Measurements from ENCODE around the gene SP2. TPM values are rescaled to one million over a fixed set of nuclear protein-coding genes. Genes with fewer than 3 reads are reported as not detected.

Gene SP2
- polyA plus RNA-seq, 1 donor (not counting 4 experiments of a cell fraction or from before 2014, with no cell fraction given) = 2.1 TPM

GRCh38 chr17:47878203-47879027, 17.6 kb upstream of the SP2 start:
- Histone ChIP-seq H4K20me1 (ENCODE audit: control insufficient read depth, extremely low read depth, insufficient read depth, low read length) (no peaks in the 10 kb centered on the region), H3K27ac (ENCODE audit: control insufficient read depth, insufficient read depth, low read length) (no peak overlapping the region), H2AFZ (ENCODE audit: control insufficient read depth, low read length) (no peak overlapping the region), H3K9me1 (ENCODE audit: control insufficient read depth, extremely low read depth, insufficient read depth, low read length) (no peaks in the 10 kb centered on the region), H3K9me3 (ENCODE audit: control insufficient read depth, low read depth, low read length) (no peaks in the 10 kb centered on the region), H3K4me2 (ENCODE audit: control insufficient read depth, extremely low read depth, insufficient read depth, low read depth, low read length) (no peak overlapping the region), H3K79me2 (ENCODE audit: control insufficient read depth, insufficient read depth, low read length) (no peaks in the 10 kb centered on the region), H3K36me3 (ENCODE audit: control insufficient read depth in 2 of 2, extremely low read depth in 1 of 2, insufficient read depth in 2 of 2, low read length in 2 of 2) (no peaks in the 10 kb centered on the region), H3K4me1 (ENCODE audit: control insufficient read depth, extremely low read depth, insufficient read depth, low read length) (peaks cover 3% of the 10 kb centered on the region), H3K4me3 (ENCODE audit: control insufficient read depth in 2 of 3, extremely low read depth in 1 of 3, insufficient read depth in 2 of 3, low read depth in 1 of 3, low read length in 3 of 3) (no peak overlapping the region), H3K9ac (ENCODE audit: control insufficient read depth, extremely low read depth, insufficient read depth, low read length) (no peak overlapping the region), H3K27me3 (ENCODE audit: control insufficient read depth, extremely low read depth, insufficient read depth, low read length) (peaks cover 12% of the 10 kb centered on the region)
- TF ChIP-seq CTCF (optimal IDR thresholded peaks at IDR 0.05 in 1 of 3, IDR thresholded peaks at IDR 0.05 in 1 of 3, conservative IDR thresholded peaks at IDR 0.05 in 1 of 3; ENCODE audit: extremely low read depth in 1 of 3, insufficient read depth in 2 of 3, low read length in 3 of 3) (no peak), EZH2 (IDR thresholded peaks at IDR 0.05; ENCODE audit: low read length) (no peak)
- FAIRE-seq (no peak), DNase-seq (ENCODE audit: low read depth, low spot score) (no peak)
- dilution Hi-C loops (cut with MboI; ENCODE audit: extremely low pct_ligation_motif_present, low sequenced_read_pairs) = no loop called here

- no peak overlapping the region for H3K4me2 ChIP-seq (ENCODE audit: control insufficient read depth, extremely low read depth, insufficient read depth, low read depth, low read length)
- H4K20me1 ChIP-seq (ENCODE audit: control insufficient read depth, extremely low read depth, insufficient read depth, low read length) = no peaks in the 10 kb centered on the region
- no peak for FAIRE-seq
- H3K36me3 ChIP-seq (ENCODE audit: control insufficient read depth in 2 of 2, extremely low read depth in 1 of 2, insufficient read depth in 2 of 2, low read length in 2 of 2) = no peaks in the 10 kb centered on the region
- dilution Hi-C loops (cut with MboI; ENCODE audit: extremely low pct_ligation_motif_present, low sequenced_read_pairs) = no loop called here
- H3K9me1 ChIP-seq (ENCODE audit: control insufficient read depth, extremely low read depth, insufficient read depth, low read length) = no peaks in the 10 kb centered on the region
- no peak overlapping the region for H3K4me3 ChIP-seq (ENCODE audit: control insufficient read depth in 2 of 3, extremely low read depth in 1 of 3, insufficient read depth in 2 of 3, low read depth in 1 of 3, low read length in 3 of 3)
- no peak for DNase-seq (ENCODE audit: low read depth, low spot score)
- H3K9ac ChIP-seq (ENCODE audit: control insufficient read depth, extremely low read depth, insufficient read depth, low read length) = no peak overlapping the region
- peaks cover 10% of the 10 kb centered on the region for H3K27me3 ChIP-seq (ENCODE audit: control insufficient read depth, extremely low read depth, insufficient read depth, low read length)
- peaks cover 3% of the 10 kb centered on the region for H3K4me1 ChIP-seq (ENCODE audit: control insufficient read depth, extremely low read depth, insufficient read depth, low read length)
- TF ChIP-seq CTCF (optimal IDR thresholded peaks at IDR 0.05 in 1 of 3, IDR thresholded peaks at IDR 0.05 in 1 of 3, conservative IDR thresholded peaks at IDR 0.05 in 1 of 3; ENCODE audit: extremely low read depth in 1 of 3, insufficient read depth in 2 of 3, low read length in 3 of 3) (no peak), EZH2 (IDR thresholded peaks at IDR 0.05; ENCODE audit: low read length) (no peak)
- H3K27ac ChIP-seq (ENCODE audit: control insufficient read depth, insufficient read depth, low read length) = no peak overlapping the region
- no peaks in the 10 kb centered on the region for H3K79me2 ChIP-seq (ENCODE audit: control insufficient read depth, insufficient read depth, low read length)
- no peak overlapping the region for H2AFZ ChIP-seq (ENCODE audit: control insufficient read depth, low read length)
- no peaks in the 10 kb centered on the region for H3K9me3 ChIP-seq (ENCODE audit: control insufficient read depth, low read depth, low read length)
Observed at GRCh38 chr17:47879028-47879585, 16.9 kb upstream of the SP2 start.

Measured in keratinocyte (primary cell).